ENCODE data around the gene HSF2BP. TPM values are rescaled to one million over a fixed set of nuclear protein-coding genes. Genes with fewer than 3 reads are reported as not detected.
"Not testable (repeated sequence)": the region's sequence is repeated elsewhere in the genome, so short reads cannot be mapped to it uniquely, and the experiment has no call there.

Gene HSF2BP
- total RNA-seq, 1 experiment from 2014 or later, result 1.5 TPM

- H3K4ac ChIP-seq (ENCODE audit: low read depth, low read length); H3K4me3 Mint-ChIP-seq; H3K9me3 Mint-ChIP-seq; DNase-seq; H3K23me2 ChIP-seq (ENCODE audit: insufficient read length, low read depth, low read length, poor library complexity, severe bottlenecking); H3K36me3 Mint-ChIP-seq (ENCODE audit: insufficient read depth in 1 of 3, low read depth in 3 of 3); H2BK5ac ChIP-seq (ENCODE audit: insufficient read length, low read length); H3K9ac ChIP-seq (ENCODE audit: extremely low read depth, insufficient read length, low read length); H4K5ac ChIP-seq (ENCODE audit: insufficient read length, low read depth, low read length); H2BK120ac ChIP-seq (ENCODE audit: low read depth, low read length, poor library complexity, severe bottlenecking); H3K27me3 Mint-ChIP-seq (ENCODE audit: low read depth); H4K91ac ChIP-seq (ENCODE audit: insufficient read length, low read depth, low read length); H3K18ac ChIP-seq (ENCODE audit: insufficient read length, low read depth, low read length); H2BK20ac ChIP-seq (ENCODE audit: low read depth, low read length, poor library complexity, severe bottlenecking); H2BK15ac ChIP-seq (ENCODE audit: low read depth, low read length); H3K79me1 ChIP-seq (ENCODE audit: insufficient read depth, low read depth, low read length, poor library complexity, severe bottlenecking); H3K23ac ChIP-seq (ENCODE audit: insufficient read length, low read depth, low read length); H3K27me3 ChIP-seq (ENCODE audit: insufficient read depth, low read length); H3K4me2 ChIP-seq (ENCODE audit: insufficient read depth, insufficient read length, low read length); H3K56ac ChIP-seq (ENCODE audit: insufficient read length, low read depth, low read length); H3K14ac ChIP-seq (ENCODE audit: insufficient read depth, low read length); H2AFZ ChIP-seq (ENCODE audit: low read length); H3K79me2 ChIP-seq (ENCODE audit: insufficient read depth, low read length); H3K27ac Mint-ChIP-seq; H4K8ac ChIP-seq (replicated peaks; ENCODE audit: insufficient read length, low read depth, low read length); H3K4me1 Mint-ChIP-seq; H2BK12ac ChIP-seq (ENCODE audit: insufficient read length, low read depth, low read length); H3K9me3 ChIP-seq (ENCODE audit: control insufficient read depth, low read depth, low read length); H2AK5ac ChIP-seq (ENCODE audit: insufficient read length, low read length); H4K20me1 ChIP-seq (ENCODE audit: control insufficient read depth, insufficient read depth, insufficient read length); H3T11ph ChIP-seq (ENCODE audit: low read length); H3K4me1 ChIP-seq (ENCODE audit: insufficient read depth, low read length); H3K27ac ChIP-seq (ENCODE audit: insufficient read length, low read depth, low read length): not testable (repeated sequence)
- WGBS (ENCODE audit: extremely low coverage, insufficient read length, low lambda C conversion rate), result no CpG with 5 or more reads among the region's 7 CpGs
Measured at GRCh38 chr21:43498065-43498464, 161.2 kb downstream of the HSF2BP start.

GRCh38 chr21:43494279-43495012, 164.8 kb downstream of the HSF2BP start:
- not testable (repeated sequence) for H3T11ph ChIP-seq (ENCODE audit: low read length); H4K8ac ChIP-seq (replicated peaks; ENCODE audit: insufficient read length, low read depth, low read length); H3K56ac ChIP-seq (ENCODE audit: insufficient read length, low read depth, low read length); H3K4me1 Mint-ChIP-seq; H3K27ac ChIP-seq (ENCODE audit: insufficient read length, low read depth, low read length); H3K9me3 Mint-ChIP-seq; H3K27ac Mint-ChIP-seq; H2BK12ac ChIP-seq (ENCODE audit: insufficient read length, low read depth, low read length); H3K9me3 ChIP-seq (ENCODE audit: control insufficient read depth, low read depth, low read length); H3K18ac ChIP-seq (ENCODE audit: insufficient read length, low read depth, low read length); H3K79me2 ChIP-seq (ENCODE audit: insufficient read depth, low read length); H3K4me1 ChIP-seq (ENCODE audit: insufficient read depth, low read length); H3K79me1 ChIP-seq (ENCODE audit: insufficient read depth, low read depth, low read length, poor library complexity, severe bottlenecking); H2BK20ac ChIP-seq (ENCODE audit: low read depth, low read length, poor library complexity, severe bottlenecking); H3K14ac ChIP-seq (ENCODE audit: insufficient read depth, low read length); H3K4me3 Mint-ChIP-seq; H2AFZ ChIP-seq (ENCODE audit: low read length); H3K9ac ChIP-seq (ENCODE audit: extremely low read depth, insufficient read length, low read length); H3K27me3 Mint-ChIP-seq (ENCODE audit: low read depth); H3K4me2 ChIP-seq (ENCODE audit: insufficient read depth, insufficient read length, low read length); DNase-seq; H3K36me3 Mint-ChIP-seq (ENCODE audit: insufficient read depth in 1 of 3, low read depth in 3 of 3); H2BK120ac ChIP-seq (ENCODE audit: low read depth, low read length, poor library complexity, severe bottlenecking); H2BK15ac ChIP-seq (ENCODE audit: low read depth, low read length); H3K4ac ChIP-seq (ENCODE audit: low read depth, low read length); H2BK5ac ChIP-seq (ENCODE audit: insufficient read length, low read length); H3K23me2 ChIP-seq (ENCODE audit: insufficient read length, low read depth, low read length, poor library complexity, severe bottlenecking); H3K23ac ChIP-seq (ENCODE audit: insufficient read length, low read depth, low read length); H2AK5ac ChIP-seq (ENCODE audit: insufficient read length, low read length); H4K20me1 ChIP-seq (ENCODE audit: control insufficient read depth, insufficient read depth, insufficient read length); H3K27me3 ChIP-seq (ENCODE audit: insufficient read depth, low read length); H4K91ac ChIP-seq (ENCODE audit: insufficient read length, low read depth, low read length); H4K5ac ChIP-seq (ENCODE audit: insufficient read length, low read depth, low read length)
- no CpG with 5 or more reads among the region's 18 CpGs for WGBS (ENCODE audit: extremely low coverage, insufficient read length, low lambda C conversion rate)
